ENCODE results near the gene CEP41. TPM values are rescaled to one million over a fixed set of nuclear protein-coding genes. Genes with fewer than 3 reads are reported as not detected.
A peak's percentile ranks its signal among the peaks of the same experiment; 100 is the strongest.

Gene CEP41
- total RNA-seq, 2 experiments from 2014 or later, result 16.0 to 18.2 TPM

- Mint-ChIP-seq H3K27me3 (ENCODE audit: low read depth) (no peaks in the 10 kb centered on the region), H3K4me1 (ENCODE audit: low read depth) (peaks cover 26% of the 10 kb centered on the region), H3K4me3 (no peak overlapping the region), H3K36me3 (ENCODE audit: low read depth) (peaks cover 1% of the 10 kb centered on the region), H3K27ac (no peak overlapping the region), H3K9me3 (no peaks in the 10 kb centered on the region)
- CTCF ChIA-PET, result no interaction called here
- intact Hi-C loops (cut with micrococcal nuclease), result loop anchor here (5.0 kb wide), 1 partner anchor 72 kb away; the partner anchor contains the start of gene CEP41
- DNase-seq, result no peak
These were observed 70.8 kb downstream of the CEP41 start for GRCh38 chr7:130369831-130370550.

- Mint-ChIP-seq H3K36me3 (ENCODE audit: low read depth) (peaks cover 1% of the 10 kb centered on the region), H3K4me3 (no peak overlapping the region), H3K9me3 (no peaks in the 10 kb centered on the region), H3K27ac (no peak overlapping the region), H3K4me1 (ENCODE audit: low read depth) (peaks cover 26% of the 10 kb centered on the region), H3K27me3 (ENCODE audit: low read depth) (no peaks in the 10 kb centered on the region)
- CTCF ChIA-PET, result no interaction called here
- peak; percentile 34 for DNase-seq
- intact Hi-C loops (cut with micrococcal nuclease), result loop anchor here (5.0 kb wide), 1 partner anchor 73 kb away; the partner anchor contains the start of gene CEP41
These were observed 71.6 kb downstream of the CEP41 start for GRCh38 chr7:130369110-130369711.

GRCh38 chr7:130367836-130368746 lies 72.7 kb downstream of the CEP41 start:
- CTCF ChIA-PET, result no interaction called here
- H3K4me1 Mint-ChIP-seq (ENCODE audit: low read depth), result peaks cover 30% of the 10 kb centered on the region
- no peak for DNase-seq
- H3K36me3 Mint-ChIP-seq (ENCODE audit: low read depth), result peaks cover 1% of the 10 kb centered on the region
- no peak overlapping the region for H3K27ac Mint-ChIP-seq
- no peaks in the 10 kb centered on the region for H3K27me3 Mint-ChIP-seq (ENCODE audit: low read depth)
- H3K4me3 Mint-ChIP-seq, result no peak overlapping the region
- no peaks in the 10 kb centered on the region for H3K9me3 Mint-ChIP-seq
- intact Hi-C loops (cut with micrococcal nuclease), result loop anchor here (5.0 kb wide), 1 partner anchor 74 kb away; the partner anchor contains the start of gene CEP41

- Mint-ChIP-seq H3K27ac (peak overlapping the region; percentile 5), H3K9me3 (no peaks in the 10 kb centered on the region), H3K36me3 (ENCODE audit: low read depth) (peaks cover 1% of the 10 kb centered on the region), H3K4me1 (ENCODE audit: low read depth) (peaks cover 30% of the 10 kb centered on the region), H3K4me3 (peak overlapping the region; percentile 32), H3K27me3 (ENCODE audit: low read depth) (no peaks in the 10 kb centered on the region)
- CTCF ChIA-PET, result no interaction called here
- intact Hi-C loops (cut with micrococcal nuclease), result loop anchor here (5.0 kb wide), 1 partner anchor 75 kb away; the partner anchor contains the start of gene CEP41
- DNase-seq, result peak; percentile 50
These were observed 73.6 kb downstream of the CEP41 start for GRCh38 chr7:130367088-130367755.

GRCh38 chr7:130366564-130366963 lies 74.3 kb downstream of the CEP41 start:
- CTCF ChIA-PET, result no interaction called here
- Mint-ChIP-seq H3K27ac (no peak overlapping the region), H3K4me1 (ENCODE audit: low read depth) (peaks cover 30% of the 10 kb centered on the region), H3K9me3 (no peaks in the 10 kb centered on the region), H3K27me3 (ENCODE audit: low read depth) (no peaks in the 10 kb centered on the region), H3K36me3 (ENCODE audit: low read depth) (peaks cover 1% of the 10 kb centered on the region), H3K4me3 (no peak overlapping the region)
- DNase-seq, result no peak
- intact Hi-C loops (cut with micrococcal nuclease), result loop anchor here (5.0 kb wide), 1 partner anchor 76 kb away; the partner anchor contains the start of gene CEP41

GRCh38 chr7:130365511-130366441 lies 75.0 kb downstream of the CEP41 start:
- Mint-ChIP-seq H3K4me1 (ENCODE audit: low read depth) (peaks cover 30% of the 10 kb centered on the region), H3K36me3 (ENCODE audit: low read depth) (peaks cover 1% of the 10 kb centered on the region), H3K4me3 (no peak overlapping the region), H3K9me3 (no peaks in the 10 kb centered on the region), H3K27ac (no peak overlapping the region), H3K27me3 (ENCODE audit: low read depth) (no peaks in the 10 kb centered on the region)
- CTCF ChIA-PET, result no interaction called here
- intact Hi-C loops (cut with micrococcal nuclease), result loop anchor here (5.0 kb wide), 1 partner anchor 77 kb away; the partner anchor contains the start of gene CEP41
- DNase-seq, result no peak

- H3K4me3 Mint-ChIP-seq, result no peak overlapping the region
- CTCF ChIA-PET, result no interaction called here
- H3K27me3 Mint-ChIP-seq (ENCODE audit: low read depth), result no peaks in the 10 kb centered on the region
These were observed 75.7 kb downstream of the CEP41 start for GRCh38 chr7:130365088-130365487.

GRCh38 chr7:130364451-130364850 lies 76.4 kb downstream of the CEP41 start:
- H3K9me3 Mint-ChIP-seq, result peaks cover 5% of the 10 kb centered on the region
- DNase-seq, result no peak
- no peaks in the 10 kb centered on the region for H3K27me3 Mint-ChIP-seq (ENCODE audit: low read depth)
- H3K4me1 Mint-ChIP-seq (ENCODE audit: low read depth), result peaks cover 27% of the 10 kb centered on the region
- H3K27ac Mint-ChIP-seq, result no peak overlapping the region
- intact Hi-C loops (cut with micrococcal nuclease), result no loop called here
- peaks cover 1% of the 10 kb centered on the region for H3K36me3 Mint-ChIP-seq (ENCODE audit: low read depth)
- CTCF ChIA-PET, result no interaction called here
- no peak overlapping the region for H3K4me3 Mint-ChIP-seq

More at GRCh38 chr7:130365088-130365487, 75.7 kb downstream of the CEP41 start:
- no peak for DNase-seq
- H3K4me1 Mint-ChIP-seq (ENCODE audit: low read depth), result peaks cover 30% of the 10 kb centered on the region
- no peak overlapping the region for H3K27ac Mint-ChIP-seq
- intact Hi-C loops (cut with micrococcal nuclease), result loop anchor here (5.0 kb wide), 1 partner anchor 77 kb away; the partner anchor contains the start of gene CEP41
- H3K9me3 Mint-ChIP-seq, result peaks cover 4% of the 10 kb centered on the region
- peaks cover 1% of the 10 kb centered on the region for H3K36me3 Mint-ChIP-seq (ENCODE audit: low read depth)

GRCh38 chr7:130363026-130363847 lies 77.6 kb downstream of the CEP41 start:
- CTCF ChIA-PET, result interaction anchor here (0.6 kb wide), 2 partner anchors 120 to 155 kb away, joined by 3 read pairs; no protein-coding TSS in a partner anchor
- H3K4me3 Mint-ChIP-seq, result no peak overlapping the region
- peaks cover 5% of the 10 kb centered on the region for H3K9me3 Mint-ChIP-seq
- H3K27ac Mint-ChIP-seq, result no peak overlapping the region
- H3K4me1 Mint-ChIP-seq (ENCODE audit: low read depth), result peaks cover 16% of the 10 kb centered on the region
- intact Hi-C loops (cut with micrococcal nuclease), result loop anchor here (2.0 kb wide), 1 partner anchor 86 kb away; no protein-coding TSS in a partner anchor
- H3K27me3 Mint-ChIP-seq (ENCODE audit: low read depth), result no peaks in the 10 kb centered on the region
- H3K36me3 Mint-ChIP-seq (ENCODE audit: low read depth), result peaks cover 1% of the 10 kb centered on the region
- DNase-seq, result peak; percentile 68

GRCh38 chr7:130362251-130362816 lies 78.5 kb downstream of the CEP41 start:
- CTCF ChIA-PET, result no interaction called here
- DNase-seq, result no peak
- peaks cover 5% of the 10 kb centered on the region for H3K9me3 Mint-ChIP-seq
- no peak overlapping the region for H3K4me3 Mint-ChIP-seq
- H3K27me3 Mint-ChIP-seq (ENCODE audit: low read depth), result no peaks in the 10 kb centered on the region
- peaks cover 1% of the 10 kb centered on the region for H3K36me3 Mint-ChIP-seq (ENCODE audit: low read depth)
- intact Hi-C loops (cut with micrococcal nuclease), result loop anchor here (2.0 kb wide), 1 partner anchor 86 kb away; no protein-coding TSS in a partner anchor
- H3K27ac Mint-ChIP-seq, result no peak overlapping the region
- peaks cover 14% of the 10 kb centered on the region for H3K4me1 Mint-ChIP-seq (ENCODE audit: low read depth)
